Activated naive CD8-positive, alpha-beta T cell treated with anti-CD3 and anti-CD28 coated beads, Interleukin-2, amount 50 U/mL, for 24 hours (primary cell): ENCODE measurements around the gene LHB.

Experiments used
- ATAC-seq: fragments of 150-1000 bp; cut with Tn5 transposase; one replicate; pipeline ENCODE4 v1.10.0; 2021
- DNase-seq: peaks from one replicate; pipeline ENCODE4 v3.0.0; 2021
- H3K27ac Mint-ChIP-seq: one replicate; pipeline ENCODE4 v1.8.0; 2021; ENCODE audit warnings: mild to moderate bottlenecking, mixed read lengths
- H3K27me3 Mint-ChIP-seq: one replicate; pipeline ENCODE4 v1.8.0; 2021; ENCODE audit warnings: mixed read lengths
- H3K36me3 Mint-ChIP-seq: one replicate; pipeline ENCODE4 v1.8.0; 2021; ENCODE audit warnings: low read depth, mixed read lengths
- H3K4me1 Mint-ChIP-seq: one replicate; pipeline ENCODE4 v1.8.0; 2021; ENCODE audit warnings: mixed read lengths
- H3K4me3 Mint-ChIP-seq: one replicate; pipeline ENCODE4 v1.8.0; 2021; ENCODE audit warnings: mild to moderate bottlenecking, moderate library complexity, mixed read lengths
- H3K9me3 Mint-ChIP-seq: one replicate; pipeline ENCODE4 v1.8.0; 2021; ENCODE audit warnings: mixed read lengths

LHB gene

DNA sequence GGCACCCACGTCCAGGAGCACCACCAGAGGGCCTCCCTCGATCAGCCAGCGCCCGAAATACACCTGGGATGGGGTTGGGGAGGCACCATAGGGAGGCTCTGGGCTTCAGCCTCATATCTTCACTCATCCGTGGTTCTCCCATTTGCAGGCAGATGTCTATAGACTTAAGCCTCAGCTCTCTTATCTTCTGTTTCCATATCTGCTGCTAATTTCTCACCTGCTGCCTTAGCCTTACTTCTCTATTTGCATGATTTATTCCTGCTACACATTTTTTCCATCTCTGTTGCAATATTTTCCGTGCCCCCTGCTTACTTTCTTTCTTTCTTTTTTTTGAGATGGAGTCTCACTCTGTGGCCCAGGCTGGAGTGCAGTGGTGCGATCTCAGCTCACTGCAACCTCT is 29.6 kb downstream of the LHB start:
- ATAC-seq (peak; percentile 68), DNase-seq (no peak)
- peak overlapping the region; percentile 34 for H3K4me3 Mint-ChIP-seq
- H3K4me1 Mint-ChIP-seq, result peaks cover 35% of the 10 kb centered on the region
- H3K27ac Mint-ChIP-seq, result peak overlapping the region; percentile 91
- H3K9me3 Mint-ChIP-seq, result no peaks in the 10 kb centered on the region
- no peaks in the 10 kb centered on the region for H3K27me3 Mint-ChIP-seq
- H3K36me3 Mint-ChIP-seq, result peaks cover 35% of the 10 kb centered on the region

DNA sequence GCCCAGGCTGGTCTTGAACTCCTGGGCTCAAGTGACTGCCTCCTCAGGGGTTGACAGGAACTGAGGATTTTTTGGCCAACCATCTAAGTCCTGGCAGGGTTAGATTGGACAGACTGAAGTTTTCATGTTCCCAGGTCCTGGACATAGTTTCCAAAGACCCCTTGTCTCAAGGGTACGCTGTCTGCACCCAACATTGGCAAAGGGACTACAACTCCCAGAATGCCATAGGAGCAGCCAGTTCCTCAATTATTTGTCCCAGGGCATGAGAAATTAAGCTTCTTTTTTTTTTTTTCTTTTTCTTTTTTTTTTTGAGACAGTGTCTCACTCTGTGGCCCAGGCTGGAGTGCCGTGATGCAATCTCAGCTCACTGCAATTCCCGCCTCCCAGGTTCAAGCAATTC is 30.7 kb downstream of the LHB start:
- H3K4me1 Mint-ChIP-seq, result peaks cover 30% of the 10 kb centered on the region
- H3K27ac Mint-ChIP-seq, result no peak overlapping the region
- H3K4me3 Mint-ChIP-seq, result no peak overlapping the region
- H3K36me3 Mint-ChIP-seq, result peaks cover 41% of the 10 kb centered on the region
- H3K9me3 Mint-ChIP-seq, result no peaks in the 10 kb centered on the region
- DNase-seq, result no peak
- ATAC-seq, result no peak
- H3K27me3 Mint-ChIP-seq, result no peaks in the 10 kb centered on the region

DNA sequence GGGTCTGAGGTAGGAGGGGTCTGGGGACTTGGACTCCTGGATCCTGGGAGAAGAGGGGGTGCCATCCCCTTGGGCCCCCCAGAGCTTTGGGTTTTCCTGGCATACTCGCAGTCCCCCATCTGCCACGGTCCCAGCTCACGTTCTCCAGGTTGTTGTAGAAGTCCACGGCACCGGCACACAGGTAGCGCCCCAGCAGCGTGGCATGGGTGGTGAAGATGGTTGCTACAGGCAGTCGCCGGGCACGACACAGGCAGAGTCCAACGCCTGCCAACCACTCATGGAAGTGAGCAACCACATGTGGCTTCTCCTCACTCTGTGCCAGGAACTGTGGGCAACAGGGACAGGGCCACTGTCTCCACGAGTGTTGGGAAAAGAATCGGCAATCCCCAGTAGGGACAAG is 31.2 kb downstream of the LHB start:
- Mint-ChIP-seq H3K4me1 (peaks cover 27% of the 10 kb centered on the region), H3K27ac (no peak overlapping the region), H3K36me3 (peaks cover 40% of the 10 kb centered on the region), H3K9me3 (no peaks in the 10 kb centered on the region), H3K27me3 (no peaks in the 10 kb centered on the region), H3K4me3 (no peak overlapping the region)
- DNase-seq (no peak), ATAC-seq (no peak)

DNA sequence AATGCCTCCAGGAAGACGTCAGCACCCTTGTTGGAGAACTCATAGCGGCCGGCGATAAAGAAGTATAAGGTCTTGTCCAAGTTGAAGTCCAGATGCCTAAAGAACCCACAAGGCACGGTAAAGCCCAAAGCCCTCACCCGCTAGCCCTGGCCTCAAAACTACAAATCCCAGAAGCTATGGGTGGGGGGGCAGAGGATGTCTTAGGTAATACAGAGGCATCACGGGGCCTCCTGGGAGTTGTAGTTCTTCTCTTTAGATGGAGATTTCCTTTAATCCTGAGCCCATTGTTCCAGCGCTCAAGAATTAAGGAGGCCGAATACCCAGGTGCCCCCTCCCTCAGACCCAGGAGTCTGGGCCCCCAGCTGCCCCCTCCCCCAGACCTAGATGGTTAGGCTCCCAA is 34.6 kb downstream of the LHB start:
- H3K36me3 Mint-ChIP-seq, result peaks cover 37% of the 10 kb centered on the region
- no peak overlapping the region for H3K4me3 Mint-ChIP-seq
- no peak overlapping the region for H3K27ac Mint-ChIP-seq
- H3K4me1 Mint-ChIP-seq, result peaks cover 29% of the 10 kb centered on the region
- H3K9me3 Mint-ChIP-seq, result no peaks in the 10 kb centered on the region
- ATAC-seq (no peak), DNase-seq (no peak)
- H3K27me3 Mint-ChIP-seq, result no peaks in the 10 kb centered on the region

GRCh38 chr19:48977061-48977460 is 39.8 kb downstream of the LHB start:
- ATAC-seq, result no peak
- no peak for DNase-seq
- H3K4me1 Mint-ChIP-seq, result peaks cover 22% of the 10 kb centered on the region
- no peak overlapping the region for H3K27ac Mint-ChIP-seq
- no peaks in the 10 kb centered on the region for H3K27me3 Mint-ChIP-seq
- H3K9me3 Mint-ChIP-seq, result no peaks in the 10 kb centered on the region
- no peak overlapping the region for H3K4me3 Mint-ChIP-seq
- H3K36me3 Mint-ChIP-seq, result peaks cover 32% of the 10 kb centered on the region

DNA sequence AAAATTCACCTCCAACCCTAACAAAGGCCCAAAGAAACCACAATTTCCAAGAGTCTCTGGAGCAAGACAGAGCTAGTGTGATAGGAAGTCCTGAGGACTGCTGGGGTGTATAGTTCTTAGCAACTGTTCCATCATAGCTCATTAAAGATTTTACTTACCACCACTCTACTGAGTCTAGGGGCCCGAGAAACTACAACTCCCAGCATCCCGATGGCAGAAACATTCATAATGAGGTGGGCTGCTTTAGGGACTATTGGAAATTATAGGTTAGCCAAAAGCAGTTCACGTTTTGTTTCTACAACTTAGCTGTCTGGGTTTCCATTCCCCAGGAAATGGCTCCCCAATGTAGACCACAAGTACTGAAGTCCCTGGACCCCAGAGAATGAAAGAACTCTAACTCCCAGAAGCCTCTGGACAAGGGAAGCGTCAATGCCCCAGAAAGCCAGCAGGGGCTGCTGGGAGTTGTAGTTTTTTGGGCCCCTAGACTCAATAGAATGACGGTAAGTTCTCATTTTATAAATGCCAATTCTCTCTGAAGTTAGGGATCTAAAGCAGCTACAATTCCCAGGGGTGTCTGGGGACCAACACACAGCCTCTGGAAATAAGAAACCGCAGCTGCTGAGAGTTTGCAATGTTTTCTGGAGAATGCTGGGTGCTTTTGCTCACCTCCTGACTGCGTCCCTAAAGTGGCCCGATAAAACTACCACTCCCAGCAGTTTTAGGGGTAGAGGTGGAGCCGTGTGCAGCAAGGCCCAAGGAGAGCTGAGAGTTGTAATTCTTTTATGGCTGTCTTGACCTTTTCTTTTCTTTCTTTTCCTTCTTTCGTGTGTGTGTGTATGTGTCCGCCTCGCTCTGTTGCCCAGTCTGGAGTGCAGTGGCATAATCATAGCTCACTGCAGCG is 40.7 kb downstream of the LHB start:
- no peaks in the 10 kb centered on the region for H3K27me3 Mint-ChIP-seq
- H3K9me3 Mint-ChIP-seq, result no peaks in the 10 kb centered on the region
- H3K4me3 Mint-ChIP-seq, result no peak overlapping the region
- no peak for DNase-seq
- H3K36me3 Mint-ChIP-seq, result peaks cover 29% of the 10 kb centered on the region
- H3K27ac Mint-ChIP-seq, result no peak overlapping the region
- peaks cover 22% of the 10 kb centered on the region for H3K4me1 Mint-ChIP-seq
- ATAC-seq, result no peak

- H3K36me3 Mint-ChIP-seq, result peaks cover 37% of the 10 kb centered on the region
- H3K27ac Mint-ChIP-seq, result peak overlapping the region; percentile 56
- H3K9me3 Mint-ChIP-seq, result no peaks in the 10 kb centered on the region
- H3K27me3 Mint-ChIP-seq, result no peaks in the 10 kb centered on the region
- ATAC-seq (peak; percentile 81), DNase-seq (peak; percentile 90)
- H3K4me3 Mint-ChIP-seq, result no peak overlapping the region
- peaks cover 20% of the 10 kb centered on the region for H3K4me1 Mint-ChIP-seq
Measured at GRCh38 chr19:48970923-48971395, 45.9 kb downstream of the LHB start.

- H3K4me3 Mint-ChIP-seq, result no peak overlapping the region
- H3K4me1 Mint-ChIP-seq, result peaks cover 27% of the 10 kb centered on the region
- no peak overlapping the region for H3K27ac Mint-ChIP-seq
- no peaks in the 10 kb centered on the region for H3K9me3 Mint-ChIP-seq
- DNase-seq, result no peak
- ATAC-seq, result no peak
- H3K27me3 Mint-ChIP-seq, result no peaks in the 10 kb centered on the region
- H3K36me3 Mint-ChIP-seq, result peaks cover 44% of the 10 kb centered on the region
Measured at GRCh38 chr19:48970139-48970766, 46.6 kb downstream of the LHB start.

DNA sequence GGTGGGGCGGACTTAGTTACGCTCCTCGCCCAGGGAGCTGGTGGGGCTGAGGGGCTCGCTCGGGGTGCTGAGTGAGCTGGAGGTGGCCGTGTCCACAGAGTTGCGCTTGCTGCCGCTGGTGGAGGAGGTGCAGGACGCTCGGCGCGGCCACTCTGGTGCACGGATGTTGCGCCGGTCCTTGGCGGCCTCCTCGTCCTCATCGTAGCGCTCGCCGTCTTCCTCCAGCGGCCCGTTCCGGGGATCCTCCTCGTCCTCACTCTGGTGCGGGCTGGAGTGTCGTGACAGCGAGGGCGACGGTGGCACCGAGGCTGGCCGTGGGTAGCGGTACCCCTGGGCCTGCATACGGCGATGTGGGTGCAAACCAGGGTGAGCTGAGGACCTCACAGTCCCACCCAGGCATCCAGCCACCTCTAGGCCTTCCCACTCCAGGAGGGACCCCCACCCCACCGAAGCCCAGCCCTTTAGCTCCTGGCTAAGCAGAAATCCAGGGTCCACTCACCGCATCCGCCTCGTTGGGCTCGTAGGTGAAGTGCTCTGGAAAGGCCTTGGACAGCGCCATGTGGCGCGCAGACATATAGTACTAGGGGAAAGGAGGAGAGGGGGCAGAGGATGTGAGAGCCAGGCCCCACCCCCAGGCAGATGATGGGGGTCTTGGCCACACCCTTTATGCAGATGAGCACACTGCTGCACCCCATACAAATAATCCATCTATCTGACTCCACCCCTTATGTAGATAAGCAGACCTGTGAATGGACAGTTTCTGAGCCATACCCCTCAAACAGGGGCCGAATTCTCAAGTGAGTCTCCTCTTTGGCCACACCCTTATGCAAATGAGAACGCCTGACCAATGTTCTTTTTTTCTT is 47.4 kb downstream of the LHB start:
- peaks cover 34% of the 10 kb centered on the region for H3K4me1 Mint-ChIP-seq
- H3K9me3 Mint-ChIP-seq, result no peaks in the 10 kb centered on the region
- no peak overlapping the region for H3K4me3 Mint-ChIP-seq
- peaks cover 45% of the 10 kb centered on the region for H3K36me3 Mint-ChIP-seq
- no peak for DNase-seq
- no peak for ATAC-seq
- no peaks in the 10 kb centered on the region for H3K27me3 Mint-ChIP-seq
- H3K27ac Mint-ChIP-seq, result no peak overlapping the region

DNA sequence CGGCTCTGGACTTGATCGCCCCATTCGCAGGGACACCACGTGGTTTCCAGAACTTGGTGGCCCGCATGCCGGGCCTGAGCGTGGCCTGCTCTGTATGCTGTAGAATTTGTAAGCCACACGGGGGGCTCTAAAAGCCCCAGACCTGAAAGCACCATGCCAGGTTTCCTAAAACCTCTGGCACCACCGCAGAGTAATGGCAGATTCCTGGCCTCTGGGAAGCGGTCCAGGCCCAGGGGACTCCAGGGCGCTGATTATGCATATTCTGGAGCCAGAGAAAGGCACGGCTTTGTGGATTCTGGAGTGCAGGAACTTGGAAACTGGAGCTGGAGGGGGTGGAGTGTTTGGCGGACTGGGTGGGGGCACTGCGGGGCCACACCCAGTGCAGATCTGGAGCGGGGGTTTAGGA is 48.1 kb downstream of the LHB start:
- H3K4me3 Mint-ChIP-seq, result no peak overlapping the region
- peaks cover 41% of the 10 kb centered on the region for H3K36me3 Mint-ChIP-seq
- H3K4me1 Mint-ChIP-seq, result peaks cover 41% of the 10 kb centered on the region
- no peak for DNase-seq
- H3K27me3 Mint-ChIP-seq, result no peaks in the 10 kb centered on the region
- H3K27ac Mint-ChIP-seq, result no peak overlapping the region
- H3K9me3 Mint-ChIP-seq, result no peaks in the 10 kb centered on the region
- no peak for ATAC-seq

GRCh38 chr19:48968179-48968661 is 48.7 kb downstream of the LHB start:
- Mint-ChIP-seq H3K9me3 (no peaks in the 10 kb centered on the region), H3K27ac (peak overlapping the region; percentile 98), H3K27me3 (no peaks in the 10 kb centered on the region), H3K4me1 (peaks cover 47% of the 10 kb centered on the region), H3K36me3 (peaks cover 41% of the 10 kb centered on the region), H3K4me3 (peak overlapping the region; percentile 97)
- no peak for DNase-seq
- ATAC-seq, result no peak

DNA sequence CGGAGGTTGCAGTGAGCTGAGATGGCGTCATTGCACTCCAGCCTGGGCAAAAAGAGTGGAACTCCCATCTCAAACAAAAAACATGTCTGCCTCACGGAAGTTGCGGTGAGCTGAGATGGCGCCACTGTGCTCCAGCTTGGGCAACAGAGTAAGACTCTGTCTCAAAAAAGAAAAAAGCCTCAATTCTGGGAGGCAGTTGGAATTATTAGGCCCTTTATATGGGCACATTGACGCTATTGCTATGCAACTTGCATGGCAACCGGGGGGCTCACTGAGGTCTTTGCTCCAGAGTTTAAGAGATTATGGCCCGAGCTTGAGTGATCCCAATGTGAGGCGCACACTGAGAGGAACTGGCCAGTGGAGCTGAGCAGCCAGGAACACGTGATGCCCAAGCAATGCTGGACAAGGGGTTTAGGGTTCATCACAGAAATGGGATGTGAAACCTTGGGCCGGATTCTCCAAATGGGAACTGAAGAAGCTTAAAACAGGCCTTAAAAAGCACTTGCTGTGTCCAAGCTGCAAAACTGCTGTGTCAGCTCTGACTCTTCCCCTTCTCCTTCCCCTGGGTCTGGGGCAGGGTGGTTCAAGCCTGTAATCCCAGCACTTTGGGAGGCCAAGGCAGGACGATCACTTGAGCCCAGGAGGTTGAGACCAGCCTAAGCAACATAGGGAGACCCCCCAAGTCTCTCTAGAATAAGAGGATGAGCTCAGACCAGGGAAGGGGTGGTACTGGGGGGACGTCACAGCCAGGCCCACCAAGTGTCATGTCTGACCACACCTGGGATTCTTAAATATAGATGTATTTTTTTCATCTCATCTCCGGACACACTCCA is 49.3 kb downstream of the LHB start:
- H3K27me3 Mint-ChIP-seq, result no peaks in the 10 kb centered on the region
- peak overlapping the region; percentile 98 for H3K27ac Mint-ChIP-seq
- no peaks in the 10 kb centered on the region for H3K9me3 Mint-ChIP-seq
- peaks cover 37% of the 10 kb centered on the region for H3K36me3 Mint-ChIP-seq
- ATAC-seq (no peak), DNase-seq (no peak)
- peak overlapping the region; percentile 97 for H3K4me3 Mint-ChIP-seq
- H3K4me1 Mint-ChIP-seq, result peaks cover 51% of the 10 kb centered on the region

DNA sequence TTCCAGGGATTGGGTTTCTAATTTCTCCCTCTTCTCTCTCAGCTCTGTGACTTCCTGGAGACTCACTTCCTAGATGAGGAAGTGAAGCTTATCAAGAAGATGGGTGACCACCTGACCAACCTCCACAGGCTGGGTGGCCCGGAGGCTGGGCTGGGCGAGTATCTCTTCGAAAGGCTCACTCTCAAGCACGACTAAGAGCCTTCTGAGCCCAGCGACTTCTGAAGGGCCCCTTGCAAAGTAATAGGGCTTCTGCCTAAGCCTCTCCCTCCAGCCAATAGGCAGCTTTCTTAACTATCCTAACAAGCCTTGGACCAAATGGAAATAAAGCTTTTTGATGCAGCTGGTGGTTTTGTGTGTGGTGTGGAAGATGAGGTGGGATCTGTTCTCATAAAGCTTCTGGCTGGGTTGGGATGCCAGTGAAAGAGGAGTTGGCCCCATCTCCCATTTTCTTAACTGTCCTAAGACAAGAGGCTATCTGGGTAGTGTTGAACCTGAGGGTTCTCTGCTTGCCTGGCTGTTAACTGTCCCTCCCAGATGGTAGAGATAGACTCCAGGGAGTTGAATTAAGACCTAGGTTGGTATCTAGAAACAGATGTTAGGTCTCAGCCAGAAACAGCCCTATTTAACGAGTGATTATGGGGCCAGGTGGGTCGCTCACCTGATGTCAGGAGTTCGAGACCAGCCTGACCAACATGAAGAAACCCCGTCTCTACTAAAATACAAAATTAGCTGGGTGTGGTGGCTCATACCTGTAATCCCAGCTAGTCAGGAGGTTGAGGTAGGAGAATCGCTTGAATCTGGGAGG is 50.1 kb downstream of the LHB start:
- Mint-ChIP-seq H3K27me3 (no peaks in the 10 kb centered on the region), H3K4me1 (peaks cover 59% of the 10 kb centered on the region), H3K9me3 (no peaks in the 10 kb centered on the region), H3K4me3 (peak overlapping the region; percentile 97), H3K36me3 (peaks cover 37% of the 10 kb centered on the region), H3K27ac (peak overlapping the region; percentile 98)
- ATAC-seq (no peak), DNase-seq (no peak)
